Astrocyte (in vitro differentiated cells and primary cell): ENCODE measurements around the gene TACSTD2.

ENCODE experiments used
- CTCF ChIP-seq: IDR thresholded peaks from 2 replicates; pipeline ENCODE4 v1.5.1; 2011; ENCODE audit warnings: low read depth, mild to moderate bottlenecking, inconsistent platforms, low read length, moderate library complexity; ENCODE audit not compliant: insufficient read depth
- EZH2 ChIP-seq: IDR thresholded peaks from 2 replicates; pipeline ENCODE4 v1.6.1; 2012; ENCODE audit warnings: mild to moderate bottlenecking, low read length, inconsistent platforms; ENCODE audit not compliant: insufficient read depth

DNA sequence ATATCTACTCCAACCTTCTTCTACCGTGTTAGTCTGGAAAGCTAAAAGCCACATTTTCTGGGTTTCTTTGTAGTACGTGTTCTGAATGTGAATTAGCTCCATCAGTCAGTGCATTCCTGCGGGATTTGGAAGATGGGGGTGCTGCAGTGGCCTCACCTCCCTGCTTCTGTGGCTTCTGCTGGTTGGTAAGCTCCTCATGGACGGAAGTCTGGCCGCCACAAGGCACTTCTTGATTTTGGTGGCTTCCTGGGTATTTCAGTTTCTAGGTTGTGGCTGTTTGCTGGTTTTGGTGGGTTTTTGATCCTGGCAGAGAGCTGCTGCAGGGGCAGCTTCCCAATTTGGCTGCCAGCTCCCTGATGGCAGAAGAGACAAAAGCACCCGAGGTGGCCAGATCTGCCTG lies 20.9 kb upstream of the TACSTD2 start:
- TF ChIP-seq CTCF (no peak), EZH2 (no peak)
